ENCODE data around the gene CDPF1. TPM values are rescaled to one million over a fixed set of nuclear protein-coding genes. Genes with fewer than 3 reads are reported as not detected.
"Not testable (repeated sequence)": the region's sequence is repeated elsewhere in the genome, so short reads cannot be mapped to it uniquely, and the experiment has no call there.

The CDPF1 gene
- total RNA-seq, 1 donor from 2014 or later, result 3.6 TPM

DNA sequence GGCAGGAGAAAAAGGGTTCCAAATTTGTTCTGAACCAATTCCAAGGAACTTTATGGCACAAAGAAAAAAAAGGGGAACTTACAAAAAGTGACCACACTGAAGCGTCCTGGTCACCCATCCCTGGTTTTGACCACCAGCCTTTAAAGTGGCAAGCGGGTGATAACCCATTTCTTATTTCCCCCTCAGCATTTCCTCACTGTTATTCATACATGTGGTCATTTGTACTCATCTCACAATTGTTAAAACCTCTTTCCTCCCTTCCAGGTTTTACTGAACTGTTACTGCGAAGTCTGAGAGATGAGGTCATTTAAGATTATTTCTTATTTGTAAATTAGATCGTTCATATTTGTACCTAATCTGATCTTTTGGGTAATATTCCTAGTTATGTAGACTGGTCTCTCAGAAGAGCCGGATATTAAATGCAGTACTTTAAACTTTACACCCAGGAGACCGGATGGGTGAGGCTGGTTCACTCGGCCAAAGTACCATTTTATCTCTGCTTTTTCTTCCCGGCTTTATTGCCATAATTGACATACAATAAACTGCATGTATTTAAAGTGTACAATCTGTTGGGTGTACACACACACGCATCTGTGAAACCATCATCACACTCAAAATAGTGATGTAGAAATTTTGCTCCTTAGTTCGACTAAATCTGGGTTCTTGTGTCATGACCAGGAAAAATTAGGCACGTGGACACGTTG is 47.0 kb downstream of the CDPF1 start:
- no peak for DNase-seq (ENCODE audit: low spot score in 2 of 2)
- H3K4me1 ChIP-seq, result no peaks in the 10 kb centered on the region
- H3K9me3 ChIP-seq, result no peaks in the 10 kb centered on the region
- no peak overlapping the region for H3K27ac ChIP-seq
- H3K36me3 ChIP-seq, result peaks cover 12 to 42% of the 10 kb centered on the region in 2 donors
- no peaks in the 10 kb centered on the region for H3K27me3 ChIP-seq
- intact Hi-C loops (cut with DNase I), result no loop called here
- H3K4me3 ChIP-seq, result no peak overlapping the region
- TF ChIP-seq, protein P1, sequence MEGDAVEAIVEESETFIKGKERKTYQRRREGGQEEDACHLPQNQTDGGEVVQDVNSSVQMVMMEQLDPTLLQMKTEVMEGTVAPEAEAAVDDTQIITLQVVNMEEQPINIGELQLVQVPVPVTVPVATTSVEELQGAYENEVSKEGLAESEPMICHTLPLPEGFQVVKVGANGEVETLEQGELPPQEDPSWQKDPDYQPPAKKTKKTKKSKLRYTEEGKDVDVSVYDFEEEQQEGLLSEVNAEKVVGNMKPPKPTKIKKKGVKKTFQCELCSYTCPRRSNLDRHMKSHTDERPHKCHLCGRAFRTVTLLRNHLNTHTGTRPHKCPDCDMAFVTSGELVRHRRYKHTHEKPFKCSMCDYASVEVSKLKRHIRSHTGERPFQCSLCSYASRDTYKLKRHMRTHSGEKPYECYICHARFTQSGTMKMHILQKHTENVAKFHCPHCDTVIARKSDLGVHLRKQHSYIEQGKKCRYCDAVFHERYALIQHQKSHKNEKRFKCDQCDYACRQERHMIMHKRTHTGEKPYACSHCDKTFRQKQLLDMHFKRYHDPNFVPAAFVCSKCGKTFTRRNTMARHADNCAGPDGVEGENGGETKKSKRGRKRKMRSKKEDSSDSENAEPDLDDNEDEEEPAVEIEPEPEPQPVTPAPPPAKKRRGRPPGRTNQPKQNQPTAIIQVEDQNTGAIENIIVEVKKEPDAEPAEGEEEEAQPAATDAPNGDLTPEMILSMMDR (IDR thresholded peaks at IDR 0.05), result no peak

DNA sequence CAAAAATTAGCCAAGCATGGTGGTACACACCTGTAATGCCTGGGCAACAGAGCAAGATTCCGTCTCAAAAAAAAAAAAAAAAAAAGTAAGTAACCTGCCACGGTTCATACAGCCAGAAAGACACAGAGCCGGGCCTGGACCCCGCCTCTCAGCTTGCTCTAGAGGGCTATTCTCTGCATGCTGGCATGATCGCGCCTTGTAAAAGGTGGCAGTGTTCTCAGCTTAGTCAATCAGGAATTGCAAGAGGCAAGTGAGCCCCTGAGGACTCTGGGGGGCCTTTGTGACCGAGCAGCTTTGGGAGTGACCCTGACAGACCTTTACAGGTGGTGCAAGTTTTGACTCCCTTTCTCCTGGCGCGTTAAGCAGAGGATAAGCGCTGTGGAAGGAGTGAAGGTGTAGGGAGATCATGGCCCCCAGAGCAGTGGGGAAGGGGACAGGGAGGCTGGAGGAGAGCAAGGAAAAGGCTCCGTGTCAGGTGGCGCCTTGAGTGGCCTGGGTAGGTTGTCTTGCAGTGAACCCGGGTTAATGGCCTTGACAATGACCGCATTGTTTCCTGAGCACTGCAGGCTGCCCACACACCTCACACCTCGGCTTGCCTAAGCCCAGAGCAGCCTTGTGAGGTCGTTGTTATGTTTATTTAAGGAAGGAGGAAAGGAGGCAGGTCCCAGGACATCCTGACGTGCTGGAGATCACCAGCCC is 48.9 kb downstream of the CDPF1 start:
- Histone ChIP-seq H3K36me3 (peaks cover 12 to 42% of the 10 kb centered on the region in 2 donors), H3K4me1 (no peaks in the 10 kb centered on the region), H3K9me3 (no peaks in the 10 kb centered on the region), H3K27me3 (no peaks in the 10 kb centered on the region), H3K4me3 (no peak overlapping the region), H3K27ac (no peak overlapping the region)
- peak in 1 of 2 donors; percentile 48 for DNase-seq (ENCODE audit: low spot score in 2 of 2)
- TF ChIP-seq, protein P1 (IDR thresholded peaks at IDR 0.05), result no peak
- intact Hi-C loops (cut with DNase I), result no loop called here

DNA sequence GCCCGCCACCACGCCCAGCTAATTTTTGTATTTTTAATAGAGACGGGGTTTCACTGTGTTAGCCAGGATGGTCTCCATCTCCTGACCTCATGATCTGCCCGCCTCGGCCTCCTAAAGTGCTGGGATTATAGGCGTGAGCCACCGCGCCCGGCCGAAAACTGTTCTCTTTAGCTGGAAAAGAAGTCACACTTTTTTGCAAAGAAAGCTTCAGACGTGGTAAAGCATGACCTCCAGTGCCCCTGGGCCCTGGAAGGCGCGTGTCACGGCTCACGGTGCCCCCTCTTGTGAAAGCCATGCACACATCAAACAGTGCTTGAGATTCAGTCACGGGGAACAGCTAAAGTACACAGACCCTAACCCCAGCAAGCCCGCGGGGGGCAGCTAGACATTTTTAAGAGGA is 51.3 kb downstream of the CDPF1 start:
- H3K9me3 ChIP-seq; H3K27ac ChIP-seq; intact Hi-C loops (cut with DNase I); H3K27me3 ChIP-seq; H3K4me1 ChIP-seq; H3K4me3 ChIP-seq: not testable (repeated sequence)
- DNase-seq (ENCODE audit: low spot score in 2 of 2), result peak in 1 of 2 donors; percentile 53
- H3K36me3 ChIP-seq, result peaks cover 9 to 28% of the 10 kb centered on the region in 2 donors

DNA sequence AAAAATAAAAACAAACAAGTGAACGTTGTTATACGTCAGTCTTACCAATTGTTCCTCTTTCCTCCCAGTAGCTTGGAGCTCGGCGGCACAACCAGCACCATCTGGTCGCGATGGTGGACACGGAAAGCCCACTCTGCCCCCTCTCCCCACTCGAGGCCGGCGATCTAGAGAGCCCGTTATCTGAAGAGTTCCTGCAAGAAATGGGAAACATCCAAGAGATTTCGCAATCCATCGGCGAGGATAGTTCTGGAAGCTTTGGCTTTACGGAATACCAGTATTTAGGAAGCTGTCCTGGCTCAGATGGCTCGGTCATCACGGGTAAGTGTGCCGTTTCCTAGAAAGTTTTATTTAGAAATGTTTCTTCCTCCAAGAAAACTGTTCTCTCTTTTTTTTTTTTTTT is 51.8 kb downstream of the CDPF1 start:
- no peaks in the 10 kb centered on the region for H3K27me3 ChIP-seq
- peaks cover 9 to 22% of the 10 kb centered on the region in 2 donors for H3K36me3 ChIP-seq
- H3K4me1 ChIP-seq, result no peaks in the 10 kb centered on the region
- H3K9me3 ChIP-seq, result no peaks in the 10 kb centered on the region
- no peak overlapping the region for H3K27ac ChIP-seq
- DNase-seq (ENCODE audit: low spot score in 2 of 2), result peak in 1 of 2 donors; percentile 62
- TF ChIP-seq, protein P1 (IDR thresholded peaks at IDR 0.05), result no peak
- H3K4me3 ChIP-seq, result no peak overlapping the region
- intact Hi-C loops (cut with DNase I), result no loop called here

DNA sequence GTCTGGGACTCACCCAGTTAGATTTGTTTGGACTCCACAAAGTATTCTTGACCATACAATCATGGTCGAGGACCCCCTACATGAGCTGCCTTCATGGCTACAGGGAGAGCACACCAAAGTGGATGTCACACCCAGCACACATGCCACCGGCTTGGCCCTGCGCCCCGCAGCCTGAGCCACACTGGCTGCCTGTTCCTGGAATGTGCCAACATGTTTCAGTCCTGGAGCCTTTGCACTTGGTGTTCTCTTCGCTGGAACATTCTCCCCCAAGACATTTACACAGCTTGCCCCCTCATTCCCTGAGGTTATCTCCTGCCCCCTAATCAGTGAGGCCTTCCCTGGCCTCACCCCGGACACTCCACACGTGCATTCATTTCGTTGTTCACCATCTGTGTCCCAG is 53.8 kb downstream of the CDPF1 start:
- H3K4me1 ChIP-seq, result no peaks in the 10 kb centered on the region
- H3K27ac ChIP-seq, result no peak overlapping the region
- no peaks in the 10 kb centered on the region for H3K9me3 ChIP-seq
- peaks cover 9 to 29% of the 10 kb centered on the region in 2 donors for H3K36me3 ChIP-seq
- intact Hi-C loops (cut with DNase I), result no loop called here
- H3K4me3 ChIP-seq, result no peak overlapping the region
- peak in 1 of 2 donors; percentile 62 for DNase-seq (ENCODE audit: low spot score in 2 of 2)
- H3K27me3 ChIP-seq, result no peaks in the 10 kb centered on the region
- TF ChIP-seq, protein P1 (IDR thresholded peaks at IDR 0.05), result no peak

DNA sequence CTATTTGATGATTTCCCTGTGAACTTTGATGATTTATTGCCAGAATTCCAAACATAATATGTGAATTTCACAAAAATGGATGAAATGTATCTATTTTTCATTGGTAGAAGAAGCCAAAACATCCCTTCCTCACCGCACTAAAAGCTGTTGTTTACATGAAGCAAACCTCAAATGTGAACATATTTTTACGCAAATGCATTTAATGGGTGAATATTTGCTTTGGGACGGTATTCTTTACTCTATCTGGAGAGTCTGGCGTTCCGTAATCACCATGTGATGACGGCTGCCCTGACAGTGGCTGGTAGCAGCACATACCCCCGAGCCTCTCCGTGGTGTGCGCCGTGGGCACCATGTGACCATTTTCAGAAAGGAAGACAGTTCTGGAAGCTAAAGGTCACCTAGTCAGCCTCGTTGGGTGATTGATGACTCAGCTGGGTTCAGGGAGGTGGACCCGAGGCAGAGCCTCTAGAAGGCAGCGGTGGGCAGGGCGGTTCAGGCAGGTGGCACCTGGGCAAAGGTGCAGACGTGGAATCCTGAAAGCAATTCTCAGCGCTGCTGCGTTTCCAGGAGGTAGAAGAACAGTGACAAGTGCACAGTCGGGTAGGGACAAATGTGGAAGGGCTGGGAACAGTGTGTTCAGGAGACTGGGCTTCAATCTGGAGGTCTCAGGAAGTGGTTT is 54.5 kb downstream of the CDPF1 start:
- H3K4me3 ChIP-seq, result no peak overlapping the region
- peak in 1 of 2 donors; percentile 56 for DNase-seq (ENCODE audit: low spot score in 2 of 2)
- H3K27me3 ChIP-seq, result no peaks in the 10 kb centered on the region
- TF ChIP-seq, protein P1 (IDR thresholded peaks at IDR 0.05), result no peak
- intact Hi-C loops (cut with DNase I), result no loop called here
- H3K36me3 ChIP-seq, result peaks cover 6 to 28% of the 10 kb centered on the region in 2 donors
- H3K27ac ChIP-seq, result no peak overlapping the region
- H3K4me1 ChIP-seq, result no peaks in the 10 kb centered on the region
- no peaks in the 10 kb centered on the region for H3K9me3 ChIP-seq
